G401 (cell line): Measurements from ENCODE around the gene CHFR. TPM values are rescaled to one million over a fixed set of nuclear protein-coding genes. Genes with fewer than 3 reads are reported as not detected.
"Not testable (repeated sequence)": the region's sequence is repeated elsewhere in the genome, so short reads cannot be mapped to it uniquely, and the experiment has no call there.

Source experiments
- DNase-seq: peaks from one replicate; pipeline ENCODE4 v3.0.0-alpha.2; 2015; ENCODE audit warnings: low spot score
- in situ Hi-C: cut with HindIII; loops from 2 replicates; pipeline ENCODE4 v1.10.0; 2016; ENCODE audit warnings: low sequenced_read_pairs, mixed read lengths
- total RNA-seq: library from RNA; depleted of rRNA; stranded (reverse); fragments of >200 nt; shearing (Covaris generic); gene quantifications from 2 replicates; pipeline ENCODE4 v1.2.3, GENCODE V29; 2014; rRNA removed

The CHFR gene, protein sequence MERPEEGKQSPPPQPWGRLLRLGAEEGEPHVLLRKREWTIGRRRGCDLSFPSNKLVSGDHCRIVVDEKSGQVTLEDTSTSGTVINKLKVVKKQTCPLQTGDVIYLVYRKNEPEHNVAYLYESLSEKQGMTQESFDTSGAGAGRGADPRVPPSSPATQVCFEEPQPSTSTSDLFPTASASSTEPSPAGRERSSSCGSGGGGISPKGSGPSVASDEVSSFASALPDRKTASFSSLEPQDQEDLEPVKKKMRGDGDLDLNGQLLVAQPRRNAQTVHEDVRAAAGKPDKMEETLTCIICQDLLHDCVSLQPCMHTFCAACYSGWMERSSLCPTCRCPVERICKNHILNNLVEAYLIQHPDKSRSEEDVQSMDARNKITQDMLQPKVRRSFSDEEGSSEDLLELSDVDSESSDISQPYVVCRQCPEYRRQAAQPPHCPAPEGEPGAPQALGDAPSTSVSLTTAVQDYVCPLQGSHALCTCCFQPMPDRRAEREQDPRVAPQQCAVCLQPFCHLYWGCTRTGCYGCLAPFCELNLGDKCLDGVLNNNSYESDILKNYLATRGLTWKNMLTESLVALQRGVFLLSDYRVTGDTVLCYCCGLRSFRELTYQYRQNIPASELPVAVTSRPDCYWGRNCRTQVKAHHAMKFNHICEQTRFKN
- 32.5 and 38.6 TPM in 2 replicates for total RNA-seq

DNA sequence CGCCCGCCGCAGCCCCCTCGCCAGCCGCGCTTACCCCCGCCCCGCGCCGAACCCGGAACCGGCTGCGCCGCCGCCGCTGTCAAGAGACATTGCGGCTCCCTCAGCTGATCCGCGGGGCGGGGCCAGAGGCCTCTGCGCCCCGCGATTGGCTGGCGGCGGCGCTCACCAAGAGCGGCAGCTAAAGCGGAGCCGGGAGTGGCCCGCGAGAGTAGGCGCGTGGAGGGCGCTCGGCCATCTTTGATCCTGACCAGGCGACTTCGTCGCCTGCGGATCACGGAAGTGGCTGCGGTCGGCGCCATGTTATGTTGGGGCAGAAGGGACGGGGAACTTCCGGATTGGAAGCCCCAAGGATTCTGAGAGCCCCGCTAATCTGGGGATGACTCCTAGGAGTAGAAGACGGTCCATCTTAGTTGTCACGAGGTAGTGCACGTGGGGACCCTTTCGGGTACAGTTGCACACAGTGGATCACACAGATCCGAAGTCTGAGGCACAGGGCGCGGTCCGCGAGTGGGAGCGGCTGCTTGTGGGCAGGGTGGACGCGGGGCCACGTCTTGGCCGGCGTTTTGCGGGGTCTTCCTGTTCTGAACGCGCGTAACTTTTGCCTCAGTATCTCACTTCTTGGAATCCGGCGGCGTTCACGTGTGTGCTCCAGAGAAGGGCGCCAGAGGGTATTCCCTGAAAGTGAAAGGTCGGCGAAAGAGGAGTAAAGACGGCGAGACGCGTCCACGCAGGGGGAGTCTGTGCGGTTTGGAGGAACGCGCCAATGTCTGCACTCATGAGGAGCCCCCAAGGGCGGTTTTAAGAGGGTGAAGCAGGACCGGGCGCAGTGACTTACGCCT, at the start of gene CHFR:
TSS of gene CHFR (minus strand) at position 93 of the 839 bp plus-strand sequence. CDS start 277 bp downstream, outside the sequence.
- DNase-seq, result peak; percentile 98
- in situ Hi-C loops, result no loop called here

DNA sequence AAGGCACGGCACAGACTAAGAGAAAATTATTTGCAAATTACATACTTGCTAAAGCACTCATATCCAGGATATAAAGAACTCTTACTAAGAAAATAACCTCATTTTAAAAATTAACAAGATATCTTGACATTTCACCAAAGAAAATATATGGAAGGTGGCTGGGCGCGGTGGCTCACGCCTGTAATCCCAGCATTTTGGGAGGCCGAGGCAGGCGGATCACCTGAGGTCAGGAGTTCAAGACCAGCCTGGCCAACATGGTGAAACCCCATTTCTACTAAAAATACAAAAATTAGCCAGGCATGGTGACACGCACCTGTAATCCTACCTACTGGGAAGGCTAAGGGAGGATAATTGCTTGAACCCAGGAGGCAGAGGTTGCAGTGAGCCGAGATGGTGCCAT, 49.5 kb upstream of the CHFR start:
- DNase-seq, in situ Hi-C loops: not testable (repeated sequence)

DNA sequence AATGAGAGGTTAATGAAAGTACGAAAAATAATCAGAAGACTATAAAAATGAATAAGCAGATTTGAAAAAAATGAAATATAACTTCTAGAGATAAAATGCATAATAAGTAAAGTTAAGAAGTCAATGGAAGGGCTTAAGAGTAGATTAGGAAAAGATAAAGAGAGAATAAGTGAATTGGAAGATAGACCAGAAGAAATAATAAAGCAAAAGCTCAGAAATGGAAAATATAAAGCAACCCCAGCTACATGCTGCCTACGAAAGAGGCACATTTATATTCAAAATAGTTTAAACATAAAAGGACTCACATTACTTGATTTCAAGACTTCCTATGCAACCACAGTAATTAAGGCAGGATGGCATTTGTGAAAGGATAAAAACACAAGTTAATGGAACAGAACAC, 48.8 kb upstream of the CHFR start:
- DNase-seq, result no peak

DNA sequence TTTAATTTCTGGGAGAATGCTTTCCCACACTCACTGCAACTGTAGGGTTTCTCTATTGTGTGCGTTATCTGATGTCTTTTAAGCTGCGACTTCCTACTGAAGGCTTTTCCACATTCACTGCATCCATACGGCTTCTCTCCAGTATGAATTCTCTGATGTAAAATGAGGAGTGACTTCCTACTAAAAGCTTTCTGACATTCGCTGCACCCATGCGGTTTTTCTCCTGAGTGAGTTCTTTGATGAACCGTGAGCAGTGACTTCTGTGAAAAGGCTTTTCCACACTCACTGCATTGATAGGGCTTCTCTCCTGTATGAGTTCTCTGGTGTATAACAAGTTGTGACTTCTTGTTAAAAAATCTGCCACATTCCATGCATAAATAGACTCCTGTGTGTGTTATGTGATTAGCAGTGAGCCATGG, 39.0 kb upstream of the CHFR start:
- in situ Hi-C loops, result no loop called here
- DNase-seq, result no peak

More for the DNA sequence above, 48.8 kb upstream of the CHFR start:
- in situ Hi-C loops, result no loop called here

DNA sequence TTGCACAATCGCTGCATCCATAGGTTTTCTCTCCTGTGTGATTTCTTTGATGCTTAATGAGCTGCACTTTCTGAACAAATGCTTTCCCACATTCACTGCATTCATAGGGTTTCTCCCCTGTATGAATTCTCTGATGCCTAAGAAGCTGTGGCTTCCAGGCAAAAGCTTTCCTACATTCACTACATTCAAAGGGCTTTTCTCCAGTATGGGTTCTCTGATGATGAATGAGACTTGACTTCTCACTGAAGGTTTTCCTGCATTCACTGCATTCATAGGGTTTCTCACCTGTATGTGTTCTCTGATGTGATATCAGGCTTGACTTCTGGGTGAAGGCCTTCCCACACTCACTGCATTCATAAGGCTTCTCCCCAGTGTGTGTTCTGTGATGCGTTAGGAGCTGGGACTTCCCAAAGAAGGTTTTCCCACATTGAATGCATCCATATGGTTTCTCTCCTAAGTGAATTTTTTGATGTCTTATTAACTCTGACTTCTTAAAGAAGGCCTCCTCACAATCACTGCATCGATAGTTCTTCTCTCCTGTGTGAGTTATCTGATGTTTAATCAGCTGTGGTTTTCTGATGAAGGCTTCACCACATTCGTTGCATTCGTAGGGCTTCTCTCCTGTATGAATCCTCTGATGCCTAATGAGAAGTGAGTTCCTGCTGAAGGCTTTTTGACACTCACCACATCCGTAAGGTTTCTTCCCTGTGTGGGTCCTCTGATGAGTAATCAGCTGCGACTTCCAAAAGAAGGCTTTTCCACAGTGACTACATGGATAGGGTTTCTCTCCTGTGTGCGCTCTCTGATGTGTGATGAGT, 38.4 kb upstream of the CHFR start:
- in situ Hi-C loops, result no loop called here
- DNase-seq, result no peak

DNA sequence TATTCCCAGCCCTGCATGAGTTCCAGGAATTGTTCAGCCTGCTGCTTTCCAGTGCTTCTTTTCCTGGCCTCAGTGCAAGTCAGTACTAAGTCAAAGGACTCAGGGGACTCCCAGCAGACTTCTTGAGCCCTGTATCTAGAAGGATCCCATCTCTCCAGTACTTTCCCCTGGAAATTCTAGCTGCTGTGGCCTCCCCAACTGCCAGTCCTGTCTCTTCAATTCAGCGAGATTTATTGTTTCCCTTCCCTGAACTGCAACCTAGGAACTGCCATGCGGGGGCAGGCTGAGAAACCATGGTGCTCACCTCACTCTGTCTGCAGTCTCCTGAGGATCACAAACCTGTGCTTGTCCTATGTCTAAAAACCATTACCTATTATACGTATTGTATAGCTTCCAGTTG, 37.0 kb upstream of the CHFR start:
- in situ Hi-C loops, result no loop called here
- no peak for DNase-seq

DNA sequence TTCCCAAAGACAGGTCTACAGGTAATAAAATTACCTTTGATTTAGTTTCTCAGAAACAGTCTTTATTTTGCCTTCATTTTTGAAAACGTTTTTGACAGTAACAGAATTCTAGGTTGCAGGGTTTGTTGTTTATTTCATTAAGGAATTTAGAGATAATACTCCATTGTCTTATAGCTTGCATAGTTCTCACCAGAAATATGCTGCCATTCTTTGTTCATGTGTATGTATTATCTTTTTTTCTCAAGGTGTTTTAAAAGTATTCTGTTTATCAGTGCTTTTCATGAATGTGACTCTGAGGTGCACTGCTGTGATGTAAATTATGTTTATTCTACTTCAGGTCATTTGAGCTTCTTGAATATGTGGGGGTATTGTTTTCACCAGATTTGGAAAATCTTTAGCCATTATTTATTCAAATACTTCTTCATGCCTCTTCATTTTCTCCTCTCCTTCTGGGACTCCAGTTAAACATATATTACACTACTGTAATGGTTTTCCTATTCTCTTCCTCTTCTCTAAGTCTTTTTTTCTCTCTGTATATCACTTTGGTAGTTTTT, 36.0 kb upstream of the CHFR start:
- in situ Hi-C loops, result no loop called here
- DNase-seq, result no peak

DNA sequence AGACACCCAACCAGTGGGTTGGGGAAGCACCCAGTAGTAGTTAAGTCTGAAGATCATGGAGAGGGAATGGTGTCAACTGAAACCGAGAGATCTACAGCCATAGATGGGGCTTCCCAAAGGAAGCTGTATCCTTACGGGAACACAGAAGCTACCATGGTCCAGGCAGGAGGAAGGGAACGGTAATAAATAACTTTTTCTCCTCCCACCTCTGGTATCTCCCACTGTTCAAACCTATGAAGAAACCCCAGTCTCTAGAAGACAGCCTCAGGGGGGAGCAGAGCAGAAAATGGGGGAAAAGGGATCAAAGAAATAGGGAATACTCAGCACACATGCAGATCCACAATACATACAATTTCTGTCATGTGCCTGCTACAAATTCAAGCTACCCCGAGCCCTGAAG, 35.3 kb upstream of the CHFR start:
- in situ Hi-C loops, result no loop called here

DNA sequence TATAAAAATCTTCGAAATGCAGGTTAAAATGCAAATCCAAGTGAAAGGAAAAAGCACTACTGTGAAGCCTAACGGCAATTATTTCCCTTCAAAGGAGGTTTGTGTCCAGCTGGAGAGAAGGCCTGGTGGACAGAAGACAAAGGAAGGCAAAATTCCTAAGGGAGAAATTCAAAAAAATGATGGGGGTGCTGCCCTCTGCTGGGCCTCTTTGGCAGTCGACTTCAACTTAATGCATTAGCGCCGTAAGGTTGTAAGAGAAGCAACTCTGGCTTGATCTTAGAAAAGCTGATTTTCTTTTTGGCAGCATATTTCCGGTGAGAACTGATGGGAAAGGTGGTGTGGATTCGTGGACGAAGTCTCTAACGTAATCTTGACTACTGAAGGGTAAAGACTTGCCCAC, 34.3 kb upstream of the CHFR start:
- in situ Hi-C loops, result no loop called here

More for the DNA sequence above, 35.3 kb upstream of the CHFR start:
- no peak for DNase-seq

DNA sequence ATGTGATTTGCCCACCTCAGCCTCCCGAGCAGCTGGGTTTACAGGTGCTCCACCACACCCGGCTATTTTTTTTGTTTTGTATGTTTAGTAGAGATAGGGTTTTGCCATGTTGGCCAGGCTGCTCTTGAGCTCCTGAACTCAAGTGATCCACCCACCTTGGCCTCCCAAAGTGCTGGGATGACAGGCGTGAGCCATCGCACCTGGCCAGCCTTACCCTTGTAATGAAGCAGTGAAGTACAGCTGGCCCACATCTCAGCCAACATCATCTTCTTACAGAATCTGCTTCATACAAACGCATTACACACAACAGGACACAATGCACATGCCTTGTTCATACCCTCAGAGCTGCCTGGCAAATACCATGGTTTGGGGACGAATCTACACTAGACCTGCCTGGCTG, 31.3 kb upstream of the CHFR start:
- DNase-seq, result no peak
- in situ Hi-C loops, result no loop called here

More for the DNA sequence above, 34.3 kb upstream of the CHFR start:
- DNase-seq, result no peak

DNA sequence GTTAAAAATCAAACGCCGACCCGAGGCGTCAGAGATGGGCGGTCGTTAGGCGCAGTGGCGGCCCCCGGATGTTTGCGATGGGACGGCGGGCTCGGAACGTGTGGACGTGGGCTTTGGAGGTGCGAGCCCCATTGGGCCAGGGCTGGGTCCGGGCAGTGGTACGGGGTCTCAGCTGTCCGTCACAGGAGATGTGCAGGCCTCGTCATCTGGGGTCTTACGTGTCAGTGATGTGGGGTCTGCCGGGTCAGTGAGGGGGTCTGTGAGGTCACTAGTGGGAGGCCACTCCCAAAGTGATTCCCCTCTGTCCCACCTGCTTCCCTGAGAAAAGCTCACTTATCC, 21.6 kb upstream of the CHFR start:
- in situ Hi-C loops, result no loop called here
- no peak for DNase-seq

DNA sequence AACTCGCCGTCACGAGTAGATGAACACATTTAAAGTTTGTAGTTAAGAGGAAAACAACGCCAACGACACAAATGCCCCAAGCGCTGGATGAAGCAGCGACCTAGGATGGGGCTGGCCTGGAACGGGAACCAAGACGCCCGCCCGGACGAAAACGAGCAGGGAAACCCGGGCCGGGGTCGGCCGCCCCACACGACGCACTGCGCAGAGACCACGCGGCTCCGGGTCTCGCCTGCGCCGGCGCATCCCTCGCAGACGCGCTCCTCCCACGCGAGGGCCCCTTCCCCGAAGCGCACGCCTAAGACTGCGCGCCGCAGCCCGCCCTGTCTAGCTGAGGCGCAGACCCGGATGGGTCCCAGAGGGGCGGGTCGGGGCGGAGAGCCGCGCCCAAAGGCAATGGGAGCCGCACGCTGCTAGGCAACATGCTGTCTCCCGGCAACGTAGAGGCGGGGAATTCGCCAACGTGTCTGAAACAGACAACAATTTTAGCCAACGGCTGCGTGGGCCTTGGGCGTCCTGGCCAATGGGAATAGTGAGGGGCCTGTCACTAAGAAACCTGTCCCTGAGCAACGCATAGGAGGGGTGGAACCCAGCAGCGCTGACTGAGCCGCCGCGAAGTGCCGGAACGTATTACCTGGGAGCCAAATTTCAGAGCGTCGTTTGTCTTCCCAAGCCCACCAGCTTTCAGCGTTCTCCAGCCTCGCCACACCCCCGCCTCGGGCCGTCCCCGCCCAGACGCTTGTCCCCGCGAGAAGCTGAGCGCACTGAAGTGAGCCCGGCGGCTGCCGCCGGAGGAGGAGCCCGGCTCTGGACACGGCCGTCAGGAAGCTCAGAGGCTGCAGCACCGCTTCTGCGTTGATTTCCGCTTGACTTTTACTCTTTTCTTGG, 21.0 kb upstream of the CHFR start:
- peak; percentile 88 for DNase-seq
- in situ Hi-C loops, result no loop called here

DNA sequence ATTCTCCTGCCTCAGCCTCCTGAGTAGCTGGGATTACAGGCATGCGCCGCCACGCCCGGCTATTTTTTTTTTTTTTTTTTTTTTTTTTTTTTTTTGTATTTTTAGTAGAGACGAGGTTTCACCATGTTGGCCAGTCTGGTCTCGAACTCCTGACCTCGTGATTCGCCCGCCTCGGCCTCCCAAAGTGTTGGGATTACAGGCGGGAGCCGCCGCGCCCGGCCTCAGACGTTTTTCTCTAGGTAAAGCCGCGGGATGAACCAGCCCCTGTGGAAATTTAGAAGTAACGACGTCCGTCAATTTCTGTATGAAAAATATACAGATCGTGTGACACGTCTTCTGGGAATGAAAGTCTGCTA, 20.4 kb upstream of the CHFR start:
- in situ Hi-C loops, DNase-seq: not testable (repeated sequence)

DNA sequence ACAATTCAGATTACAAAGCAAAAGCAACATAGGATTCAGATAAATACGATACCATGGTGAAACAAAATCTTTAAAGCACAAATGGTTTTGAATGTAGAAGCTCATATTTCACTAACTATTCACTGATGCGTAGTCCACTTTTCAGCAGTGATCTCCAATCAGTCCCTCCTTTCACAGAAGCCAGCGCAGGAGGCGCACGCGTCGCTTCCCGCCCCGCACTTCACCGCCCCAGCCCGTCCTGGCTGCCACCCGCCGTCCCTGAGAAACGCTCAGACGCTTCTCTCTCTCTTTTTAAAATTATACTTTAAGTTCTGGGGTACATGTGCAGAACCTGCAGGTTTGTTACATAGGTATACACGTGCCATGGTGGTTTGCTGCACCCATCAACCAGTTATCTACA, 19.8 kb upstream of the CHFR start:
- in situ Hi-C loops, result no loop called here
- DNase-seq, result no peak

DNA sequence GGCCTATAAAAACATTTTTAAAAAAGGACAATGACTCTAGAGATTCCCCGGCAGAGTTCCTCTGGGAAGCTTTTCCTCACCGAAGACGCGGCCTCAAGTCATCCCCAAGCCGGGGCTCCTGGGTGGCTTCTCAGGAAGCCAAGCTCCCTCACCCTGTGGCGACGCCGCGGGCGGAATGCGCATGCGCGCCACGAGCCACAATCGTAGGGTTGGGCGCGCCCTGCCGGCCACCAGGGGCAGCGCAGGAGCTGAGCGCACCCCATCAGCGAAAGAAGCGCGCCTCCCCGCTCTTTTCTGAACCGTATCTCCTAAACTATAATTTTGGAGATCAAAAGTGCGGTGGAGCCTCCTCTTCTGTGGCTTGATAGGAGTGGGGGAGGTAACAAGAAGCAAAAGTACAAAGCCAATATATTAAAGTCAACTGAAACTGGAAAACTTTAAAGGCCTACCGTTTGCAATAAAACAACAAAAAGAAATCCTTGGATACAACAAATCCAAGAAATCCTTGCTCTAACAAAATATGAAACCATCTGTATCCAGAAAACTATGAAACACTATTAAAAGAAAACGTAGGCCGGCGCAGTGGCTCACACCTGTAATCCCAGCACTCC, 17.4 kb upstream of the CHFR start:
- in situ Hi-C loops, result no loop called here
- no peak for DNase-seq

DNA sequence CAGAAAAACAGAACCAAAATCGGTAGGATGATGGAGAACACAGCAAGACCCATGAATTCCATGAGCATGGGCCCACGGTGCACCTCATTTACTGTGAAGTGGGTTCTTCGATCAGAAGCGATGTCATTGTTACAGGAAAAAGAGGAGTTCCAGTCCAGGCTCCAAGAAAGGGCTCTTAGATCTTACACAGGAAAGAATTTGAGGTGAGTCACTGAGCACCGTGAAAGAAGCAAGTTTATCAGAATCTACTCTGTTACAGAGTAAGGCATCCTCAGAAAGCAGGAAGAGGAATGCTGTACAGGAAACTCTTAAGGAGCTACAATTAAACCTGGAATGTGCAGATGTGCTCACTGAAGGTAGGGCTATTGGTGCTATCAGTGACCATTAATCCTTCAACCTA, 11.6 kb upstream of the CHFR start:
- in situ Hi-C loops, result no loop called here
- DNase-seq, result no peak

DNA sequence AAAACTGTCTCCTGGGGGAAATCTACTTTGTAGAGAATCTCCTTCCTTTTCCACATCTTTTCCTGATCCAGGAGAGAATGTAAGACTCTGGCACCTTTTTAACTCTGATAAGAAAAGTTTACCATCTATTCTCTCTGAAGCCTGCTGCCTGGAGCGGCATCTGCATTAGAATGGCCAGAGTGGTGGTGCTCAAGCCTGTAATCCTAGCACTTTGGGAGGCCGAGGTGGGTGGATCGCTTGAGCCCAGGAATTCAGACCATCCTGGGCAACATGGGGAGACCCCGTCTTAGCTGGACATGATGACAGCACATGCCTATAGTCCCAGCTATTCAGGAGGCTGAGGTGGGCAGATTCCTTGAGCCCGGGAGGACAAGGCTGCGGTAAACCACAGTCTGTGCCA, 1.4 kb upstream of the CHFR start:
- in situ Hi-C loops, result no loop called here
- no peak for DNase-seq
